OCI-LY1 (cell line): ENCODE results near the gene EFHD1.

ENCODE experiments used
- H2AFZ ChIP-seq: fragments of 200-600 bp; sonication (generic), shearing (Covaris generic); 2 replicates; pipeline ENCODE4 v1.6.0; 2014; ENCODE audit warnings: antibody characterized with exemption, mild to moderate bottlenecking, low read length
- H3F3A ChIP-seq: fragments of 200-600 bp; sonication (generic), shearing (Covaris generic); 2 replicates; pipeline ENCODE4 v1.6.0; 2014; ENCODE audit warnings: mild to moderate bottlenecking, antibody characterized with exemption, low read length, moderate library complexity; ENCODE audit not compliant: insufficient read depth
- H3K27ac ChIP-seq: fragments of 200-600 bp; sonication (generic); 2 replicates; pipeline ENCODE4 v1.5.1; 2014; ENCODE audit warnings: low read length, mixed run types, mild to moderate bottlenecking, low read depth; ENCODE audit not compliant: poor library complexity, severe bottlenecking
- H3K27me3 ChIP-seq: fragments of 200-600 bp; sonication (generic); 2 replicates; pipeline ENCODE4 v1.6.0; 2014; ENCODE audit warnings: antibody characterized with exemption, mild to moderate bottlenecking, low read length, moderate library complexity; ENCODE audit not compliant: insufficient read depth
- H3K36me3 ChIP-seq: fragments of 200-600 bp; sonication (generic); 2 replicates; pipeline ENCODE4 v1.6.1; 2014; ENCODE audit warnings: mild to moderate bottlenecking, antibody characterized with exemption, low read length, moderate library complexity, mixed read lengths; ENCODE audit not compliant: insufficient read depth
- H3K4me1 ChIP-seq: fragments of 200-600 bp; sonication (generic); 2 replicates; pipeline ENCODE4 v1.5.1; 2014; ENCODE audit warnings: mild to moderate bottlenecking, low read length, moderate library complexity; ENCODE audit not compliant: insufficient read depth, severe bottlenecking
- H3K4me2 ChIP-seq: fragments of 200-600 bp; sonication (generic), shearing (Covaris generic); 2 replicates; pipeline ENCODE4 v1.6.1; 2014; ENCODE audit warnings: low read length
- H3K4me3 ChIP-seq: fragments of 200-600 bp; sonication (generic); 2 replicates; pipeline ENCODE4 v1.5.1; 2014; ENCODE audit warnings: low read length, low read depth, mild to moderate bottlenecking, mixed read lengths; ENCODE audit not compliant: poor library complexity, severe bottlenecking
- H3K79me2 ChIP-seq: fragments of 200-600 bp; shearing (Covaris generic); 2 replicates; pipeline ENCODE4 v1.6.1; 2016; ENCODE audit warnings: mixed run types, low read length, mixed read lengths; ENCODE audit not compliant: insufficient read depth
- H3K9ac ChIP-seq: fragments of 200-600 bp; sonication (generic), shearing (Covaris generic); 2 replicates; pipeline ENCODE4 v1.6.1; 2014; ENCODE audit warnings: mild to moderate bottlenecking, low read length, mixed read lengths
- H3K9me2 ChIP-seq: fragments of 200-600 bp; sonication (generic), shearing (Covaris generic); 2 replicates; pipeline ENCODE4 v1.6.1; 2014; ENCODE audit warnings: low read depth, mild to moderate bottlenecking, low read length, mixed read lengths
- H3K9me3 ChIP-seq: fragments of 200-600 bp; shearing (Covaris generic); 2 replicates; pipeline ENCODE4 v1.6.1; 2014; ENCODE audit warnings: low read length, mixed read lengths
- H4K20me1 ChIP-seq: fragments of 200-600 bp; sonication (generic), shearing (Covaris generic); 2 replicates; pipeline ENCODE4 v1.6.0; 2016; ENCODE audit warnings: mild to moderate bottlenecking, low read length; ENCODE audit not compliant: insufficient read depth
- EZH2 ChIP-seq: fragments of 200-600 bp; sonication (generic), shearing (Covaris generic); IDR thresholded peaks from 2 replicates; pipeline ENCODE4 v1.8.0; 2017; ENCODE audit warnings: borderline replicate concordance, mixed run types, mild to moderate bottlenecking, antibody characterized with exemption, low read length, moderate library complexity, mixed read lengths
- TF ChIP-seq, protein P1 (sequence below): fragments of 200-600 bp; sonication (generic), shearing (Covaris generic); IDR thresholded peaks from 2 replicates; pipeline ENCODE4 v1.5.1; 2017; ENCODE audit warnings: mild to moderate bottlenecking, antibody characterized with exemption, low read length, moderate library complexity, mixed read lengths

EFHD1 gene

DNA sequence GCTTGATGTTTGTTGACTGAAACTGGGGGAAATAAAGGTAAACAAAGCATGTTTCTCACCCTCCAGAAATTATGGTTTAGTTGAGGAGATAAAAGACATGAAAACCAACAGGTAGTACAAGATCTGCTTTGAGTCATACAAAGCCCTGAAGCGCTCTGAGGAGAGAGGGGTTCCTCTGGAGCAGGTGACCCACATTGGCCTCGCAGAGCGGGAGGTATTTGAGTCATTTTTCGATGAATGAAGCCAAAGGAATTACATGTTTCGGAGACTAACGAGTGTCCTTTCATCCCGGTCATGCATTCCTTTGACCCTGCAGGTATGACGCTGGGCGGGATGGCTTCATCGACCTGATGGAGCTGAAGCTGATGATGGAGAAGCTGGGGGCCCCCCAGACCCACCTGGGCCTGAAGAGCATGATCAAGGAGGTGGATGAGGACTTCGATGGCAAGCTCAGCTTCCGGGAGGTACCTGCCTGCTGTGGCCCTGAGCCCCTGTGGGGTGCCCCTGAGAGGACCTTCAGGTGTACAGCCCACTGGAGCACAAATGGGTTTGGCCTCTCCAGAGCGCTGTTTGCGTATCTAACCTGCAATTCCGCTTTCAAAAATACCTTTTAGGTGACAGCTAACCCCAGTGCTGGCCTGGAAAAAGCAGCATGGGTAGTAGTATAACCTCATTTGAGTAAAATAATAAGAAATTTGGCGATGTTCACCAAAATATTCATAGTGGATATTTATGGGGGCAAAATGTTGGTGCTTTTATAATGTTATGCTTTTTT is 29.3 kb downstream of the EFHD1 start:
- no peaks in the 10 kb centered on the region for H3K4me1 ChIP-seq
- H2AFZ ChIP-seq = no peak overlapping the region
- no peak overlapping the region for H3K4me3 ChIP-seq
- no peaks in the 10 kb centered on the region for H4K20me1 ChIP-seq
- no peaks in the 10 kb centered on the region for H3K9me2 ChIP-seq
- H3K9me3 ChIP-seq = no peaks in the 10 kb centered on the region
- H3K36me3 ChIP-seq = no peaks in the 10 kb centered on the region
- H3K27ac ChIP-seq = no peak overlapping the region
- H3K4me2 ChIP-seq = no peak overlapping the region
- peaks cover 4% of the 10 kb centered on the region; the same call in 1 of the 2 replicates for H3K27me3 ChIP-seq
- no peaks in the 10 kb centered on the region for H3K79me2 ChIP-seq
- no peaks in the 10 kb centered on the region for H3F3A ChIP-seq
- H3K9ac ChIP-seq = no peak overlapping the region
- TF ChIP-seq, protein P1, sequence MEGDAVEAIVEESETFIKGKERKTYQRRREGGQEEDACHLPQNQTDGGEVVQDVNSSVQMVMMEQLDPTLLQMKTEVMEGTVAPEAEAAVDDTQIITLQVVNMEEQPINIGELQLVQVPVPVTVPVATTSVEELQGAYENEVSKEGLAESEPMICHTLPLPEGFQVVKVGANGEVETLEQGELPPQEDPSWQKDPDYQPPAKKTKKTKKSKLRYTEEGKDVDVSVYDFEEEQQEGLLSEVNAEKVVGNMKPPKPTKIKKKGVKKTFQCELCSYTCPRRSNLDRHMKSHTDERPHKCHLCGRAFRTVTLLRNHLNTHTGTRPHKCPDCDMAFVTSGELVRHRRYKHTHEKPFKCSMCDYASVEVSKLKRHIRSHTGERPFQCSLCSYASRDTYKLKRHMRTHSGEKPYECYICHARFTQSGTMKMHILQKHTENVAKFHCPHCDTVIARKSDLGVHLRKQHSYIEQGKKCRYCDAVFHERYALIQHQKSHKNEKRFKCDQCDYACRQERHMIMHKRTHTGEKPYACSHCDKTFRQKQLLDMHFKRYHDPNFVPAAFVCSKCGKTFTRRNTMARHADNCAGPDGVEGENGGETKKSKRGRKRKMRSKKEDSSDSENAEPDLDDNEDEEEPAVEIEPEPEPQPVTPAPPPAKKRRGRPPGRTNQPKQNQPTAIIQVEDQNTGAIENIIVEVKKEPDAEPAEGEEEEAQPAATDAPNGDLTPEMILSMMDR = no peak

DNA sequence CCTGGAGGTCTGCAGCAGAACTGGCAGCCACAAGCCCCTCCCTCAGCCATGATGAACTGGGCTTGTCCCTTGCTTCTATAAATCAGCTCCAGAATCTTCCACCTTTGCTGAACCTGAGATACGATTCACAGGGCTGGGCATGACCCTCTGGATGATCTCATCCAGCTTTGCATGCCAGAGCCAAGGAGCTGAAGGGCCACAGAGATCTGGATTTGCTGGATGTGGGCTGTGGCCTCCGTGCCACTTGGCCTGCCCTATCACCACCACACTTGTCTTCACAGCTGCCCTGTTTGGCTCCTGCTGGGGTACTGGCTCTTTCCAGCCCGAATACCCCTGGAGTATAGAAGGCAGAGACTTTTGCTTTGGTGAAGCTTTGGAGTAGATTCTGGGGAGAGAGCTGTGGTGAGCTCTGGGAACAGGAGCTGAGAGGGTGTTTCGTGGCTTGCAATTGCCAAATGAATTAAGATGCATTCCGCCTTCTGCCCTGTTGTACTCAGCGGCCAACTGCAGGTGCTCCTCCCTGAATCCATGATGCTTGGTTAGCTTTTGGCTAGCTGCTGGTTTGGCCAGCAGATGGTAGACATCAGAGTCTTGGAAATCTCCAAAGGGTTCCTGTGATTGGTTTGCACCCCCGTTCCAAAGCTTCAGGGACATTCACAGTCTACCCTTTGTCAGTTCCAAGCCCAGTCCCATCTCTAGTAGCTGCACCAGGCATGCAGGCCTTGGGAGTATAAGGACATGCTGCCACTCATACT is 32.8 kb downstream of the EFHD1 start:
- no peak overlapping the region for H3K27ac ChIP-seq
- no peaks in the 10 kb centered on the region for H3K4me1 ChIP-seq
- no peak for TF ChIP-seq EZH2
- TF ChIP-seq, protein P1 = no peak
- no peak overlapping the region for H2AFZ ChIP-seq
- no peaks in the 10 kb centered on the region for H4K20me1 ChIP-seq
- H3K4me3 ChIP-seq = no peak overlapping the region
- H3K27me3 ChIP-seq = peaks cover 4% of the 10 kb centered on the region; the same call in 1 of the 2 replicates
- H3K9ac ChIP-seq = no peak overlapping the region
- H3K36me3 ChIP-seq = no peaks in the 10 kb centered on the region
- H3K4me2 ChIP-seq = no peak overlapping the region
- no peaks in the 10 kb centered on the region for H3K79me2 ChIP-seq
- H3F3A ChIP-seq = no peaks in the 10 kb centered on the region
- no peaks in the 10 kb centered on the region for H3K9me3 ChIP-seq
- no peaks in the 10 kb centered on the region for H3K9me2 ChIP-seq

DNA sequence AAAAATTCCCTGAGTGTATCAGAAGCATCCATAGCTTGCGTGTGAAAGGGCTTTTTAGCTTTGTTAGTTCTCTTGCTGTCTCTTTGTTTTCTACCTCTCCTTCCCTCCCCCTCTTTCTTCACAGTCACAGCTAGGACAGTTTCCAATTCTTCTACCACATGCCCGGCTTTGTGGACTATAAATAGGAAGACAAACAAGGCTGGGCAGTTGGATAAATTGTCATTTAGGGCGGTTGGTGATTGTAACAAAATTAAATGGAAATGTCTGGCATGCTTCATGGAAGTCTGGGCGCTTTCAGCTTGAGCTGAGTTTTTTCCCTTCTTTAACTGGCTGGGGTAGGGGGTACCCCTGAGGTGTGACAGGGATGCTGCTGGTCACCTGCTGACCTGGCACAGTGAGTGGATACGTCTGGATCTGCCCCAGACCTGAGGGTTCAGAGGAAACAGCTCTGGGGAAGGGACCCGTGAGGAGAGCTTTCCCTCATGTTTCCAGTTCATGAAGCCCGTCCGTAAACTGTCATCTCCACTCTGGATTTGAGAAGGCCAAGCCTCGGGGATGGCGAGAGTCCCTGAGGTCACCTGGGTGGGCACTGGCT is 34.7 kb downstream of the EFHD1 start:
- TF ChIP-seq EZH2 = no peak
- TF ChIP-seq, protein P1 = no peak
- Histone ChIP-seq H3K9me3 (no peaks in the 10 kb centered on the region), H4K20me1 (no peaks in the 10 kb centered on the region), H3K36me3 (no peaks in the 10 kb centered on the region), H3K27me3 (peaks cover 11% of the 10 kb centered on the region; the same call in 1 of the 2 replicates), H3K4me3 (no peak overlapping the region), H3K27ac (no peak overlapping the region), H3K9me2 (no peaks in the 10 kb centered on the region), H3K4me2 (no peak overlapping the region), H3F3A (no peaks in the 10 kb centered on the region), H3K4me1 (no peaks in the 10 kb centered on the region), H3K79me2 (no peaks in the 10 kb centered on the region), H2AFZ (no peak overlapping the region), H3K9ac (no peak overlapping the region)
